ENCODE results near the gene VGLL4.

The VGLL4 gene

GRCh38 chr3:11551036-11551435 lies 92.7 kb downstream of the VGLL4 start:
- CTCF ChIA-PET, result no interaction called here
- no peak for TF ChIP-seq TARDBP (IDR thresholded peaks at IDR 0.05)
- no peak for TF ChIP-seq FOXM1 (IDR thresholded peaks at IDR 0.05; ENCODE audit: borderline replicate concordance)
- no peak for TF ChIP-seq SP1 (IDR thresholded peaks at IDR 0.05)
- TF ChIP-seq CTBP1 (IDR thresholded peaks at IDR 0.05; ENCODE audit: borderline replicate concordance), result no peak
- no peak for TF ChIP-seq L3MBTL2 (conservative IDR thresholded peaks at IDR 0.05)
- no peak for TF ChIP-seq ELF4 (IDR thresholded peaks at IDR 0.05)
- POLR2A ChIA-PET, result no interaction called here
- no peak for DNase-seq (ENCODE audit: extremely low spot score)

GRCh38 chr3:11549580-11550140 lies 94.1 kb downstream of the VGLL4 start:
- DNase-seq (ENCODE audit: extremely low spot score), result no peak
- ChIA-PET CTCF (no interaction called here), POLR2A (no interaction called here)
- TF ChIP-seq BHLHE40 (IDR thresholded peaks at IDR 0.05; ENCODE audit: borderline replicate concordance) (no peak), L3MBTL2 (conservative IDR thresholded peaks at IDR 0.05) (no peak), HDGF (IDR thresholded peaks at IDR 0.05; ENCODE audit: borderline replicate concordance) (no peak), LEF1 (IDR thresholded peaks at IDR 0.05; ENCODE audit: borderline replicate concordance) (no peak), ZNF384 (IDR thresholded peaks at IDR 0.05) (no peak), CTBP1 (IDR thresholded peaks at IDR 0.05; ENCODE audit: borderline replicate concordance) (no peak), FOXA1 (IDR thresholded peaks at IDR 0.05) (no peak), SP1 (IDR thresholded peaks at IDR 0.05) (no peak), PKNOX1 (IDR thresholded peaks at IDR 0.05) (no peak), FOXM1 (IDR thresholded peaks at IDR 0.05; ENCODE audit: borderline replicate concordance) (no peak), ELF4 (IDR thresholded peaks at IDR 0.05) (no peak), FOXK2 (IDR thresholded peaks at IDR 0.05) (no peak), TARDBP (IDR thresholded peaks at IDR 0.05) (no peak), SUZ12 (IDR thresholded peaks at IDR 0.05) (no peak), ARNT (IDR thresholded peaks at IDR 0.05) (no peak), NFRKB (IDR thresholded peaks at IDR 0.05) (no peak)

- no peak for DNase-seq (ENCODE audit: extremely low spot score)
- POLR2A ChIA-PET, result no interaction called here
- CTCF ChIA-PET, result no interaction called here
- no peak for TF ChIP-seq BHLHE40 (IDR thresholded peaks at IDR 0.05; ENCODE audit: borderline replicate concordance)
- no peak for TF ChIP-seq TARDBP (IDR thresholded peaks at IDR 0.05)
- TF ChIP-seq CTBP1 (IDR thresholded peaks at IDR 0.05; ENCODE audit: borderline replicate concordance), result no peak
- no peak for TF ChIP-seq ELF4 (IDR thresholded peaks at IDR 0.05)
- TF ChIP-seq SP1 (IDR thresholded peaks at IDR 0.05), result no peak
These were observed 95.0 kb downstream of the VGLL4 start for GRCh38 chr3:11548721-11549131.

GRCh38 chr3:11547498-11547897 lies 96.2 kb downstream of the VGLL4 start:
- ChIA-PET POLR2A (no interaction called here), CTCF (no interaction called here)
- no peak for TF ChIP-seq PKNOX1 (IDR thresholded peaks at IDR 0.05)
- TF ChIP-seq FOXM1 (IDR thresholded peaks at IDR 0.05; ENCODE audit: borderline replicate concordance), result no peak
- TF ChIP-seq FOXA1 (IDR thresholded peaks at IDR 0.05), result no peak
- no peak for TF ChIP-seq BHLHE40 (IDR thresholded peaks at IDR 0.05; ENCODE audit: borderline replicate concordance)
- no peak for TF ChIP-seq NFRKB (IDR thresholded peaks at IDR 0.05)
- no peak for DNase-seq (ENCODE audit: extremely low spot score)

- no peak for DNase-seq (ENCODE audit: extremely low spot score)
- TF ChIP-seq NFRKB (IDR thresholded peaks at IDR 0.05), result no peak
- no peak for TF ChIP-seq LEF1 (IDR thresholded peaks at IDR 0.05; ENCODE audit: borderline replicate concordance)
- TF ChIP-seq BHLHE40 (IDR thresholded peaks at IDR 0.05; ENCODE audit: borderline replicate concordance), result no peak
- no peak for TF ChIP-seq SP1 (IDR thresholded peaks at IDR 0.05)
- TF ChIP-seq ARNT (IDR thresholded peaks at IDR 0.05), result no peak
- TF ChIP-seq FOXK2 (IDR thresholded peaks at IDR 0.05), result no peak
- TF ChIP-seq ELF4 (IDR thresholded peaks at IDR 0.05), result no peak
- no peak for TF ChIP-seq PKNOX1 (IDR thresholded peaks at IDR 0.05)
- TF ChIP-seq FOXA1 (IDR thresholded peaks at IDR 0.05), result no peak
- no peak for TF ChIP-seq L3MBTL2 (conservative IDR thresholded peaks at IDR 0.05)
- no peak for TF ChIP-seq SUZ12 (IDR thresholded peaks at IDR 0.05)
- no peak for TF ChIP-seq ZNF384 (IDR thresholded peaks at IDR 0.05)
- no peak for TF ChIP-seq FOXM1 (IDR thresholded peaks at IDR 0.05; ENCODE audit: borderline replicate concordance)
- TF ChIP-seq TARDBP (IDR thresholded peaks at IDR 0.05), result no peak
- TF ChIP-seq HDGF (IDR thresholded peaks at IDR 0.05; ENCODE audit: borderline replicate concordance), result no peak
- TF ChIP-seq CTBP1 (IDR thresholded peaks at IDR 0.05; ENCODE audit: borderline replicate concordance), result no peak
- CTCF ChIA-PET, result interaction anchor here (0.6 kb wide), 1 partner anchor 18 kb away, joined by 3 read pairs; no protein-coding TSS in a partner anchor
- POLR2A ChIA-PET, result no interaction called here
These were observed 96.9 kb downstream of the VGLL4 start for GRCh38 chr3:11546657-11547302.

- no peak for DNase-seq (ENCODE audit: extremely low spot score)
- TF ChIP-seq HDGF (IDR thresholded peaks at IDR 0.05; ENCODE audit: borderline replicate concordance) (no peak), SUZ12 (IDR thresholded peaks at IDR 0.05) (no peak), LEF1 (IDR thresholded peaks at IDR 0.05; ENCODE audit: borderline replicate concordance) (no peak), FOXM1 (IDR thresholded peaks at IDR 0.05; ENCODE audit: borderline replicate concordance) (no peak), SP1 (IDR thresholded peaks at IDR 0.05) (no peak), BHLHE40 (IDR thresholded peaks at IDR 0.05; ENCODE audit: borderline replicate concordance) (no peak), PKNOX1 (IDR thresholded peaks at IDR 0.05) (no peak), FOXA1 (IDR thresholded peaks at IDR 0.05) (no peak), CTBP1 (IDR thresholded peaks at IDR 0.05; ENCODE audit: borderline replicate concordance) (no peak), ZNF384 (IDR thresholded peaks at IDR 0.05) (no peak), ELF4 (IDR thresholded peaks at IDR 0.05) (no peak), L3MBTL2 (conservative IDR thresholded peaks at IDR 0.05) (no peak), FOXK2 (IDR thresholded peaks at IDR 0.05) (no peak), NFRKB (IDR thresholded peaks at IDR 0.05) (no peak), TARDBP (IDR thresholded peaks at IDR 0.05) (no peak), ARNT (IDR thresholded peaks at IDR 0.05) (no peak)
- CTCF ChIA-PET, result no interaction called here
- POLR2A ChIA-PET, result interaction anchor here (0.6 kb wide), 1 partner anchor 66 kb away, joined by 4 read pairs; no protein-coding TSS in a partner anchor
These were observed 98.4 kb downstream of the VGLL4 start for GRCh38 chr3:11545186-11545851.
